GM23248 (cell line): ENCODE results near the gene PAGE1. TPM values are rescaled to one million over a fixed set of nuclear protein-coding genes. Genes with fewer than 3 reads are reported as not detected.

Experiments
- DNase-seq: peaks from one replicate; pipeline ENCODE4 v3.0.0-alpha.2; 2015
- H2AFZ ChIP-seq: fragments of 200-600 bp; sonication (generic); 2 replicates; pipeline ENCODE4 v1.6.1; 2016; ENCODE audit warnings: antibody characterized with exemption
- H3F3A ChIP-seq: fragments of 200-600 bp; sonication (generic); 2 replicates; pipeline ENCODE4 v1.6.1; 2016; ENCODE audit warnings: mild to moderate bottlenecking, antibody characterized with exemption, mixed run types; ENCODE audit not compliant: insufficient read depth
- H3K27ac ChIP-seq: fragments of 200-600 bp; sonication (generic); 2 replicates; pipeline ENCODE4 v1.5.1; 2016; ENCODE audit warnings: mild to moderate bottlenecking
- H3K27me3 ChIP-seq: fragments of 200-600 bp; sonication (generic); replicated peaks from 2 replicates; pipeline ENCODE4 v1.6.1; 2016; ENCODE audit warnings: mild to moderate bottlenecking; ENCODE audit not compliant: insufficient read depth
- H3K36me3 ChIP-seq: fragments of 200-600 bp; sonication (generic); 2 replicates; pipeline ENCODE4 v1.6.1; 2016; ENCODE audit warnings: low read depth, mild to moderate bottlenecking
- H3K4me1 ChIP-seq: fragments of 200-600 bp; sonication (generic); 2 replicates; pipeline ENCODE4 v1.6.1; 2016; ENCODE audit warnings: mild to moderate bottlenecking; ENCODE audit not compliant: insufficient read depth
- H3K4me2 ChIP-seq: fragments of 200-600 bp; sonication (generic); one replicate; pipeline ENCODE4 v1.6.1; 2016; ENCODE audit warnings: mild to moderate bottlenecking; ENCODE audit not compliant: unreplicated experiment
- H3K4me3 ChIP-seq: fragments of 200-600 bp; sonication (generic); 2 replicates; pipeline ENCODE4 v1.5.1; 2016; ENCODE audit warnings: mild to moderate bottlenecking
- H3K79me2 ChIP-seq: fragments of 200-600 bp; sonication (generic); 2 replicates; pipeline ENCODE4 v1.6.1; 2016; ENCODE audit warnings: mild to moderate bottlenecking; ENCODE audit not compliant: insufficient read depth
- H3K9ac ChIP-seq: fragments of 200-600 bp; sonication (generic); 2 replicates; pipeline ENCODE4 v1.6.1; 2016; ENCODE audit warnings: mild to moderate bottlenecking
- H3K9me2 ChIP-seq: fragments of 200-600 bp; sonication (generic); 2 replicates; pipeline ENCODE4 v1.6.1; 2016; ENCODE audit warnings: mixed run types, mild to moderate bottlenecking, moderate library complexity; ENCODE audit not compliant: insufficient read depth
- H3K9me3 ChIP-seq: fragments of 200-600 bp; sonication (generic); one replicate; pipeline ENCODE4 v1.6.1; 2017; ENCODE audit warnings: low read depth
- H4K20me1 ChIP-seq: fragments of 200-600 bp; sonication (generic); 2 replicates; pipeline ENCODE4 v1.6.0; 2016; ENCODE audit not compliant: insufficient read depth
- EZH2 ChIP-seq: fragments of 200-600 bp; sonication (generic); IDR thresholded peaks from 2 replicates; pipeline ENCODE4 v1.6.1; 2018; ENCODE audit warnings: antibody characterized with exemption, mild to moderate bottlenecking; ENCODE audit not compliant: insufficient read depth, poor library complexity, severe bottlenecking
- EZH2phosphoT487 ChIP-seq: fragments of 200-600 bp; sonication (generic); IDR thresholded peaks from 2 replicates; pipeline ENCODE4 v1.6.1; 2018; ENCODE audit warnings: antibody characterized with exemption, moderate library complexity, mild to moderate bottlenecking, low read depth; ENCODE audit not compliant: insufficient read depth
- WGBS, 2 experiments: methylation state at CpG; one replicate each; pipeline ENCODE4 v1.1.6; 2015 to 2017; ENCODE audit warnings: low lambda C conversion rate in 2 of 2, low coverage in 1 of 2; ENCODE audit errors: missing lambda C conversion rate in 2 of 2; 5-methylcytosine and 5-hydroxymethylcytosine counted together
- in situ Hi-C: fragments of 300-500 bp; cut with MboI; formaldehyde crosslinking; loops from 2 replicates; pipeline ENCODE4 v1.15.0; 2020
- polyA plus RNA-seq: library from polyadenylated mRNA; unstranded; fragments of >200 nt; fragmentation: Nextera tagmentation; extraction: Ambion mirVana; gene quantifications from 2 replicates; pipeline ENCODE4 v1.2.1, GENCODE V29; 2016
- total RNA-seq: library from RNA; depleted of rRNA; stranded (reverse); fragments of >200 nt; shearing (Covaris generic); gene quantifications from 2 replicates; pipeline ENCODE4 v1.2.3, GENCODE V29; 2014

Gene PAGE1
- total and polyA plus RNA-seq, 2 experiments from 2014 or later: not detected

- no peak overlapping the region for H3K9ac ChIP-seq
- H3K9me3 ChIP-seq: no peaks in the 10 kb centered on the region
- no peaks in the 10 kb centered on the region for H3K79me2 ChIP-seq
- H3K36me3 ChIP-seq: no peaks in the 10 kb centered on the region
- no peaks in the 10 kb centered on the region for H3K27me3 ChIP-seq
- WGBS, 2 experiments: 67% methylated on average over 2 of the region's 2 CpGs; no CpG with 5 or more reads in 1 of the 2 experiments
- H3F3A ChIP-seq: no peaks in the 10 kb centered on the region
- H3K27ac ChIP-seq: no peak overlapping the region
- H3K4me1 ChIP-seq: no peaks in the 10 kb centered on the region
- no peak for DNase-seq
- H3K4me2 ChIP-seq: no peak overlapping the region
- no peak overlapping the region for H3K4me3 ChIP-seq
- TF ChIP-seq EZH2phosphoT487: no peak
- H4K20me1 ChIP-seq: no peaks in the 10 kb centered on the region
- in situ Hi-C loops: no loop called here
- H2AFZ ChIP-seq: no peak overlapping the region
- H3K9me2 ChIP-seq: no peaks in the 10 kb centered on the region
These were observed 20.6 kb downstream of the PAGE1 start for GRCh38 chrX:49675075-49675719.

GRCh38 chrX:49673394-49673793 lies 22.4 kb downstream of the PAGE1 start:
- TF ChIP-seq EZH2: no peak
- no peak for TF ChIP-seq EZH2phosphoT487
- no peak overlapping the region for H3K4me3 ChIP-seq
- no peak overlapping the region for H3K27ac ChIP-seq
- H3K4me1 ChIP-seq: no peaks in the 10 kb centered on the region
- no peaks in the 10 kb centered on the region for H3F3A ChIP-seq
- H3K9me2 ChIP-seq: no peaks in the 10 kb centered on the region
- H2AFZ ChIP-seq: no peak overlapping the region
- H3K9me3 ChIP-seq: no peaks in the 10 kb centered on the region
- H3K4me2 ChIP-seq: no peak overlapping the region
- no peak for DNase-seq
- H3K79me2 ChIP-seq: no peaks in the 10 kb centered on the region
- no peaks in the 10 kb centered on the region for H3K27me3 ChIP-seq
- in situ Hi-C loops: no loop called here
- H3K36me3 ChIP-seq: no peaks in the 10 kb centered on the region
- WGBS, 2 experiments: 60 to 64% methylated on average over 7 of the region's 12 CpGs
- no peaks in the 10 kb centered on the region for H4K20me1 ChIP-seq
- H3K9ac ChIP-seq: no peak overlapping the region

- in situ Hi-C loops: no loop called here
- Histone ChIP-seq H3K9me3 (no peaks in the 10 kb centered on the region), H3F3A (no peaks in the 10 kb centered on the region), H3K27me3 (no peaks in the 10 kb centered on the region), H3K9me2 (no peaks in the 10 kb centered on the region), H3K79me2 (no peaks in the 10 kb centered on the region), H3K4me1 (no peaks in the 10 kb centered on the region), H3K4me2 (no peak overlapping the region), H2AFZ (no peak overlapping the region), H3K9ac (no peak overlapping the region), H3K27ac (no peak overlapping the region), H4K20me1 (no peaks in the 10 kb centered on the region), H3K4me3 (no peak overlapping the region), H3K36me3 (no peaks in the 10 kb centered on the region)
- DNase-seq: no peak
- 34 to 44% methylated on average over 8 of the region's 10 CpGs for WGBS, 2 experiments
- TF ChIP-seq EZH2 (no peak), EZH2phosphoT487 (no peak)
These were observed 31.0 kb downstream of the PAGE1 start for GRCh38 chrX:49664824-49665223.

- H3K4me3 ChIP-seq: no peak overlapping the region
These were observed 33.9 kb downstream of the PAGE1 start for GRCh38 chrX:49661881-49662280.

More at GRCh38 chrX:49661881-49662280, 33.9 kb downstream of the PAGE1 start:
- no peak for TF ChIP-seq EZH2phosphoT487
- no peak for TF ChIP-seq EZH2
- H4K20me1 ChIP-seq: no peaks in the 10 kb centered on the region
- WGBS, 2 experiments: 41 to 44% methylated on average over 4 of the region's 4 CpGs
- no peaks in the 10 kb centered on the region for H3K27me3 ChIP-seq
- no peak overlapping the region for H2AFZ ChIP-seq
- no peak overlapping the region for H3K4me2 ChIP-seq
- H3F3A ChIP-seq: no peaks in the 10 kb centered on the region
- no peak overlapping the region for H3K9ac ChIP-seq
- H3K36me3 ChIP-seq: no peaks in the 10 kb centered on the region
- no peaks in the 10 kb centered on the region for H3K9me2 ChIP-seq
- DNase-seq: no peak
- no peaks in the 10 kb centered on the region for H3K9me3 ChIP-seq
- H3K4me1 ChIP-seq: no peaks in the 10 kb centered on the region
- in situ Hi-C loops: no loop called here
- H3K27ac ChIP-seq: no peak overlapping the region
- no peaks in the 10 kb centered on the region for H3K79me2 ChIP-seq
